Gastroesophageal sphincter (tissue), 4 donors: ENCODE data around the gene NELFB. TPM values are rescaled to one million over a fixed set of nuclear protein-coding genes. Genes with fewer than 3 reads are reported as not detected.

Source experiments
- ATAC-seq: fragments of 150-250 bp; one replicate; pipeline ENCODE4 v1.9.1; 2016; ENCODE audit warnings: mild to moderate bottlenecking, moderate library complexity
- H3K27ac ChIP-seq, 4 donors: fragments of 200-600 bp; sonication (generic) in 3 of 4; 1 replicate in 3 of 4; 2 replicates in 1 of 4; pipeline ENCODE4 v1.5.1; 2016 to 2019
- H3K27me3 ChIP-seq: fragments of 200-600 bp; sonication (generic); one replicate; pipeline ENCODE4 v1.5.1; 2019
- H3K36me3 ChIP-seq, 2 donors: fragments of 200-600 bp; sonication (generic); one replicate each; pipeline ENCODE4 v1.5.1; 2019; ENCODE audit warnings: control low read depth in 1 of 2
- H3K4me1 ChIP-seq, 3 donors: fragments of 200-600 bp; sonication (generic); 1 replicate in 2 of 3; 2 replicates in 1 of 3; pipeline ENCODE4 v1.5.1; 2016 to 2019; ENCODE audit warnings: control low read depth in 2 of 3
- H3K4me3 ChIP-seq, 2 donors: fragments of 200-600 bp; sonication (generic); one replicate each; pipeline ENCODE4 v1.5.1; 2019; ENCODE audit warnings: mild to moderate bottlenecking in 1 of 2, moderate library complexity in 1 of 2
- H3K9me3 ChIP-seq, 3 donors: fragments of 200-600 bp; sonication (generic); one replicate each; pipeline ENCODE4 v1.5.1; 2017 to 2019; ENCODE audit warnings: control low read depth in 2 of 3
- EP300 ChIP-seq: sonication (generic); formaldehyde crosslinking; IDR thresholded peaks from one replicate; pipeline ENCODE4 v1.6.1; 2017; ENCODE audit warnings: antibody characterized with exemption, mild to moderate bottlenecking
- POLR2A ChIP-seq, 2 donors: fragments of 450-650 bp; IDR thresholded peaks; one replicate each; pipeline ENCODE4 v1.6.1; 2017; ENCODE audit warnings: antibody characterized with exemption in 2 of 2, mild to moderate bottlenecking in 2 of 2, moderate library complexity in 1 of 2
- POLR2AphosphoS5 ChIP-seq: sonication (generic); formaldehyde crosslinking; IDR thresholded peaks from one replicate; pipeline ENCODE4 v1.6.1; 2017; ENCODE audit warnings: antibody characterized with exemption
- WGBS, 2 donors: methylation state at CpG; one replicate each; pipeline ENCODE4 v1.1.5; 2018; ENCODE audit warnings: low coverage in 1 of 2; 5-methylcytosine and 5-hydroxymethylcytosine counted together
- total RNA-seq, 4 donors: library from RNA; depleted of rRNA; stranded (reverse); fragments of >200 nt; gene quantifications; one replicate each; pipeline ENCODE4 v1.1.0, GENCODE V29; 2016
- TF ChIP-seq, protein P1 (sequence below), 4 experiments: fragments of 200-600 bp in 2 of 4; fragments of 450-650 bp in 2 of 4; sonication (generic) in 1 of 4; IDR thresholded peaks; one replicate each; pipeline ENCODE4 v1.5.1; 2017 to 2019; ENCODE audit warnings: antibody characterized with exemption in 4 of 4, mild to moderate bottlenecking in 2 of 4, moderate library complexity in 2 of 4

The NELFB gene
- total RNA-seq, 4 donors from 2014 or later, result 36.9 to 58.8 (median 45.2) TPM

DNA sequence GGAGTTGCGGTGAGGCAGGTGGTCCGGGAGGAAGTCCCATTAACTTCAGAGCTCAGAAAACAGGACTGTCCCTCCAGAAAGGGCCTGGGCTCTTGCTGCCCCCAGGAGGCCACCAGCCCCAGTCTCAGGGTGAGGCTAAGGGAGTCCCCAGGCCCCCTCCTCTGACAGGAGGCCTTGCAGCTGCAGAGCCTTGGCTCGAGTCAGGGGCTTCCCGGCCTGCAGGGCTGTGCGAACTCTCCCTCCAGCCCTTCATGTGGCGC is 7.3 kb upstream of the NELFB start:
- Histone ChIP-seq H3K27ac (no peak overlapping the region), H3K4me3 (no peak overlapping the region), H3K4me1 (peaks cover 0 to 23% (median 9%) of the 10 kb centered on the region in 3 donors), H3K27me3 (peaks cover 9% of the 10 kb centered on the region), H3K36me3 (peaks cover 0 to 13% of the 10 kb centered on the region in 2 donors), H3K9me3 (no peaks in the 10 kb centered on the region)
- WGBS, 2 donors, result no CpG with 5 or more reads among the region's 6 CpGs
- ATAC-seq, result no peak
- TF ChIP-seq POLR2AphosphoS5 (no peak), POLR2A (IDR thresholded peaks at IDR 0.05) (no peak), EP300 (no peak)
- TF ChIP-seq, protein P1, sequence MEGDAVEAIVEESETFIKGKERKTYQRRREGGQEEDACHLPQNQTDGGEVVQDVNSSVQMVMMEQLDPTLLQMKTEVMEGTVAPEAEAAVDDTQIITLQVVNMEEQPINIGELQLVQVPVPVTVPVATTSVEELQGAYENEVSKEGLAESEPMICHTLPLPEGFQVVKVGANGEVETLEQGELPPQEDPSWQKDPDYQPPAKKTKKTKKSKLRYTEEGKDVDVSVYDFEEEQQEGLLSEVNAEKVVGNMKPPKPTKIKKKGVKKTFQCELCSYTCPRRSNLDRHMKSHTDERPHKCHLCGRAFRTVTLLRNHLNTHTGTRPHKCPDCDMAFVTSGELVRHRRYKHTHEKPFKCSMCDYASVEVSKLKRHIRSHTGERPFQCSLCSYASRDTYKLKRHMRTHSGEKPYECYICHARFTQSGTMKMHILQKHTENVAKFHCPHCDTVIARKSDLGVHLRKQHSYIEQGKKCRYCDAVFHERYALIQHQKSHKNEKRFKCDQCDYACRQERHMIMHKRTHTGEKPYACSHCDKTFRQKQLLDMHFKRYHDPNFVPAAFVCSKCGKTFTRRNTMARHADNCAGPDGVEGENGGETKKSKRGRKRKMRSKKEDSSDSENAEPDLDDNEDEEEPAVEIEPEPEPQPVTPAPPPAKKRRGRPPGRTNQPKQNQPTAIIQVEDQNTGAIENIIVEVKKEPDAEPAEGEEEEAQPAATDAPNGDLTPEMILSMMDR (IDR thresholded peaks at IDR 0.05), result no peak

GRCh38 chr9:137250329-137251193 is 4.6 kb upstream of the NELFB start:
- ATAC-seq, result no peak
- Histone ChIP-seq H3K36me3 (no peaks in the 10 kb centered on the region), H3K27me3 (peaks cover 9% of the 10 kb centered on the region), H3K9me3 (no peaks in the 10 kb centered on the region), H3K27ac (no peak overlapping the region), H3K4me3 (no peak overlapping the region), H3K4me1 (peaks cover 0 to 14% (median 7%) of the 10 kb centered on the region in 3 donors)
- no peak for TF ChIP-seq POLR2AphosphoS5
- TF ChIP-seq, protein P1 (IDR thresholded peaks at IDR 0.05), result no peak
- TF ChIP-seq POLR2A (IDR thresholded peaks at IDR 0.05), result no peak
- TF ChIP-seq EP300, result no peak
- 30% methylated on average over 2 of the region's 18 CpGs; no CpG with 5 or more reads in 1 of the 2 donors for WGBS, 2 donors

- H3K27me3 ChIP-seq, result peaks cover 9% of the 10 kb centered on the region
- WGBS, 2 donors, result no CpG with 5 or more reads among the region's 4 CpGs
- H3K36me3 ChIP-seq, result peaks cover 0 to 1% of the 10 kb centered on the region in 2 donors
- TF ChIP-seq, protein P1 (IDR thresholded peaks at IDR 0.05), result no peak
- TF ChIP-seq POLR2A (IDR thresholded peaks at IDR 0.05) (no peak), POLR2AphosphoS5 (no peak), EP300 (no peak)
- ATAC-seq, result no peak
- no peak within 1 kb of the TSS for H3K4me3 ChIP-seq
- no peaks in the 10 kb centered on the region for H3K9me3 ChIP-seq
- no peak within 1 kb of the TSS for H3K27ac ChIP-seq
- peaks cover 0 to 20% (median 11%) of the 10 kb centered on the region in 3 donors for H3K4me1 ChIP-seq
Observed at GRCh38 chr9:137251194-137251461, 4.0 kb upstream of the NELFB start, which contains the start of gene STPG3. TSS of gene STPG3 (plus strand) at chr9:137251286. CDS start at chr9:137251287, 1 bp downstream.

GRCh38 chr9:137251490-137252268 is 3.4 kb upstream of the NELFB start:
- no peak overlapping the region for H3K27ac ChIP-seq
- H3K36me3 ChIP-seq, result peaks cover 0 to 7% of the 10 kb centered on the region in 2 donors
- TF ChIP-seq, protein P1 (IDR thresholded peaks at IDR 0.05), result no peak
- TF ChIP-seq EP300 (no peak), POLR2AphosphoS5 (no peak), POLR2A (IDR thresholded peaks at IDR 0.05) (no peak)
- peaks cover 9% of the 10 kb centered on the region for H3K27me3 ChIP-seq
- WGBS, 2 donors, result 72 to 77% methylated on average over 7 of the region's 22 CpGs
- peaks cover 0 to 25% (median 16%) of the 10 kb centered on the region in 3 donors for H3K4me1 ChIP-seq
- H3K4me3 ChIP-seq, result no peak overlapping the region
- H3K9me3 ChIP-seq, result no peaks in the 10 kb centered on the region
- ATAC-seq, result no peak
